Hematopoietic multipotent progenitor cell treated with erythropoietin and hydrocortisone succinate and interleukin-3 and kit ligand, for 6 days (in vitro differentiated cells): ENCODE data around the gene TRIM75.
"Not testable (repeated sequence)": the region's sequence is repeated elsewhere in the genome, so short reads cannot be mapped to it uniquely, and the experiment has no call there.

Experiments used
- DNase-seq: peaks from one replicate; pipeline ENCODE4 v3.0.0-alpha.2; 2015

The TRIM75 gene

GRCh38 chr4:165053645-165054044 lies at the start of gene TRIM75:
TRIM75 (plus strand) TSS chr4:165053866; CDS start chr4:165059148, 5,282 bp downstream.
- no peak for DNase-seq

- DNase-seq: no peak
Measured at GRCh38 chr4:165005352-165005925, 48.2 kb upstream of the TRIM75 start.

- DNase-seq: no peak
Measured at GRCh38 chr4:165006456-165006855, 47.2 kb upstream of the TRIM75 start.

- DNase-seq: no peak
Measured at GRCh38 chr4:165006886-165007285, 46.8 kb upstream of the TRIM75 start.

GRCh38 chr4:165009493-165010227 lies 44.0 kb upstream of the TRIM75 start:
- no peak for DNase-seq

- no peak for DNase-seq
Measured at GRCh38 chr4:165010487-165010886, 43.2 kb upstream of the TRIM75 start.

- DNase-seq: no peak
Measured at GRCh38 chr4:165010991-165011390, 42.7 kb upstream of the TRIM75 start.

GRCh38 chr4:165011403-165011802 lies 42.3 kb upstream of the TRIM75 start:
- DNase-seq: no peak

- no peak for DNase-seq
Measured at GRCh38 chr4:165013691-165014090, 40.0 kb upstream of the TRIM75 start.

- no peak for DNase-seq
Measured at GRCh38 chr4:165016971-165017370, 36.7 kb upstream of the TRIM75 start.

GRCh38 chr4:165019995-165020394 lies 33.7 kb upstream of the TRIM75 start:
- DNase-seq: not testable (repeated sequence)

GRCh38 chr4:165025782-165026181 lies 27.9 kb upstream of the TRIM75 start:
- DNase-seq: not testable (repeated sequence)

GRCh38 chr4:165027762-165028402 lies 25.8 kb upstream of the TRIM75 start:
- DNase-seq: no peak

- DNase-seq: no peak
Measured at GRCh38 chr4:165031436-165032211, 22.0 kb upstream of the TRIM75 start, which contains the start of gene TRIM60. TRIM60 (plus strand) TSS chr4:165031999; CDS start chr4:165040073, 8,074 bp downstream.

- DNase-seq: no peak
Measured at GRCh38 chr4:165048170-165048569, 5.5 kb upstream of the TRIM75 start.

GRCh38 chr4:165052627-165053026 lies 1.0 kb upstream of the TRIM75 start:
- no peak for DNase-seq

GRCh38 chr4:165055601-165056000 lies 1.9 kb downstream of the TRIM75 start:
- DNase-seq: no peak

- DNase-seq: no peak
Measured at GRCh38 chr4:165058666-165059065, 5.0 kb downstream of the TRIM75 start.

- no peak for DNase-seq
Measured at GRCh38 chr4:165059386-165059785, 5.7 kb downstream of the TRIM75 start.

GRCh38 chr4:165060938-165061337 lies 7.3 kb downstream of the TRIM75 start:
- no peak for DNase-seq

GRCh38 chr4:165070560-165070959 lies 16.9 kb downstream of the TRIM75 start:
- DNase-seq: no peak

- DNase-seq: not testable (repeated sequence)
Measured at GRCh38 chr4:165073346-165073745, 19.7 kb downstream of the TRIM75 start.

- DNase-seq: no peak
Measured at GRCh38 chr4:165077034-165077578, 23.4 kb downstream of the TRIM75 start.
